Upper lobe of right lung (tissue), 1 donor: ENCODE results near the gene PADI3. TPM values are rescaled to one million over a fixed set of nuclear protein-coding genes. Genes with fewer than 3 reads are reported as not detected.

ENCODE experiments used
- ATAC-seq: fragments of 200-7000 bp; cut with Tn5 transposase; one replicate; pipeline ENCODE4 v1.9.1; 2020; ENCODE audit warnings: mild to moderate bottlenecking, moderate library complexity
- DNase-seq: peaks from one replicate; pipeline ENCODE4 v3.0.0-alpha.2; 2020
- H3K27ac ChIP-seq: fragments of 200-600 bp; one replicate; pipeline ENCODE4 v1.8.0; 2022
- H3K27me3 ChIP-seq: fragments of 200-600 bp; one replicate; pipeline ENCODE4 v1.8.0; 2022; ENCODE audit warnings: mild to moderate bottlenecking
- H3K36me3 ChIP-seq: fragments of 200-600 bp; one replicate; pipeline ENCODE4 v1.8.0; 2022
- H3K4me1 ChIP-seq: fragments of 200-600 bp; one replicate; pipeline ENCODE4 v1.8.0; 2022
- H3K4me3 ChIP-seq: fragments of 200-600 bp; one replicate; pipeline ENCODE4 v1.8.0; 2022; ENCODE audit warnings: mild to moderate bottlenecking
- H3K9me3 ChIP-seq: fragments of 200-600 bp; one replicate; pipeline ENCODE4 v1.8.0; 2022
- CTCF ChIP-seq: fragments of 200-600 bp; IDR thresholded peaks from one replicate; pipeline ENCODE4 v1.8.0; 2022; ENCODE audit warnings: antibody characterized with exemption
- intact Hi-C: fragments of 100-400 bp; cut with DNase I; formaldehyde crosslinking; loops from one replicate; pipeline ENCODE4 v1.11.0; 2022
- total RNA-seq: library from RNA; stranded (reverse); fragmentation: NEBNext Ultra II Directional; extraction: Animal tissue kit (Norgen Biotek cat#: 25700); gene quantifications from one replicate; pipeline ENCODE4 v1.2.1, GENCODE V29; 2021
- donor health status: DM: no; HTN: yes; CAD: no; lungs with severe emphysema.

PADI3 gene
- total RNA-seq, 1 donor from 2014 or later, result not detected

- Histone ChIP-seq H3K27me3 (peaks cover 19% of the 10 kb centered on the region), H3K27ac (no peak overlapping the region), H3K9me3 (no peaks in the 10 kb centered on the region), H3K4me1 (no peaks in the 10 kb centered on the region), H3K4me3 (no peak overlapping the region), H3K36me3 (no peaks in the 10 kb centered on the region)
- DNase-seq (no peak), ATAC-seq (no peak)
- intact Hi-C loops, result no loop called here
- no peak for TF ChIP-seq CTCF
Measured at GRCh38 chr1:17292299-17293160, 43.6 kb downstream of the PADI3 start.

- Histone ChIP-seq H3K27me3 (peaks cover 19% of the 10 kb centered on the region), H3K4me3 (no peak overlapping the region), H3K4me1 (no peaks in the 10 kb centered on the region), H3K36me3 (no peaks in the 10 kb centered on the region), H3K27ac (no peak overlapping the region), H3K9me3 (no peaks in the 10 kb centered on the region)
- no peak for ATAC-seq
- no peak for TF ChIP-seq CTCF
- no peak for DNase-seq
- intact Hi-C loops, result no loop called here
Measured at GRCh38 chr1:17293681-17294425, 45.0 kb downstream of the PADI3 start.

GRCh38 chr1:17295292-17295691 is 46.4 kb downstream of the PADI3 start:
- H3K4me3 ChIP-seq, result no peak overlapping the region
- H3K27me3 ChIP-seq, result peaks cover 17% of the 10 kb centered on the region
- DNase-seq, result no peak
- no peaks in the 10 kb centered on the region for H3K4me1 ChIP-seq
- no peak for TF ChIP-seq CTCF
- intact Hi-C loops, result no loop called here
- no peaks in the 10 kb centered on the region for H3K9me3 ChIP-seq
- no peak overlapping the region for H3K27ac ChIP-seq
- H3K36me3 ChIP-seq, result no peaks in the 10 kb centered on the region
- ATAC-seq, result no peak

GRCh38 chr1:17296086-17296485 is 47.2 kb downstream of the PADI3 start:
- intact Hi-C loops, result no loop called here
- no peaks in the 10 kb centered on the region for H3K9me3 ChIP-seq
- H3K27me3 ChIP-seq, result peaks cover 13% of the 10 kb centered on the region
- H3K4me1 ChIP-seq, result no peaks in the 10 kb centered on the region
- H3K27ac ChIP-seq, result no peak overlapping the region
- TF ChIP-seq CTCF, result no peak
- H3K36me3 ChIP-seq, result no peaks in the 10 kb centered on the region
- ATAC-seq (no peak), DNase-seq (no peak)
- no peak overlapping the region for H3K4me3 ChIP-seq

- intact Hi-C loops, result no loop called here
- no peak for TF ChIP-seq CTCF
- ATAC-seq, result no peak
Measured at GRCh38 chr1:17297991-17298390, 49.1 kb downstream of the PADI3 start.

More at GRCh38 chr1:17297991-17298390, 49.1 kb downstream of the PADI3 start:
- Histone ChIP-seq H3K27ac (no peak overlapping the region), H3K36me3 (no peaks in the 10 kb centered on the region), H3K4me1 (no peaks in the 10 kb centered on the region), H3K9me3 (no peaks in the 10 kb centered on the region), H3K27me3 (peaks cover 8% of the 10 kb centered on the region), H3K4me3 (no peak overlapping the region)
- no peak for DNase-seq
